GM18508 (cell line): Measurements from ENCODE around the gene C19orf25.
"Not testable (repeated sequence)": the region's sequence is repeated elsewhere in the genome, so short reads cannot be mapped to it uniquely, and the experiment has no call there.

Experiments used
- ATAC-seq: cut with Tn5 transposase; IDR thresholded peaks from one replicate; pipeline ENCODE4 v1.9.1; 2021; ENCODE audit warnings: moderate number of reproducible peaks; ENCODE audit not compliant: insufficient read depth, unreplicated experiment

Gene C19orf25

DNA sequence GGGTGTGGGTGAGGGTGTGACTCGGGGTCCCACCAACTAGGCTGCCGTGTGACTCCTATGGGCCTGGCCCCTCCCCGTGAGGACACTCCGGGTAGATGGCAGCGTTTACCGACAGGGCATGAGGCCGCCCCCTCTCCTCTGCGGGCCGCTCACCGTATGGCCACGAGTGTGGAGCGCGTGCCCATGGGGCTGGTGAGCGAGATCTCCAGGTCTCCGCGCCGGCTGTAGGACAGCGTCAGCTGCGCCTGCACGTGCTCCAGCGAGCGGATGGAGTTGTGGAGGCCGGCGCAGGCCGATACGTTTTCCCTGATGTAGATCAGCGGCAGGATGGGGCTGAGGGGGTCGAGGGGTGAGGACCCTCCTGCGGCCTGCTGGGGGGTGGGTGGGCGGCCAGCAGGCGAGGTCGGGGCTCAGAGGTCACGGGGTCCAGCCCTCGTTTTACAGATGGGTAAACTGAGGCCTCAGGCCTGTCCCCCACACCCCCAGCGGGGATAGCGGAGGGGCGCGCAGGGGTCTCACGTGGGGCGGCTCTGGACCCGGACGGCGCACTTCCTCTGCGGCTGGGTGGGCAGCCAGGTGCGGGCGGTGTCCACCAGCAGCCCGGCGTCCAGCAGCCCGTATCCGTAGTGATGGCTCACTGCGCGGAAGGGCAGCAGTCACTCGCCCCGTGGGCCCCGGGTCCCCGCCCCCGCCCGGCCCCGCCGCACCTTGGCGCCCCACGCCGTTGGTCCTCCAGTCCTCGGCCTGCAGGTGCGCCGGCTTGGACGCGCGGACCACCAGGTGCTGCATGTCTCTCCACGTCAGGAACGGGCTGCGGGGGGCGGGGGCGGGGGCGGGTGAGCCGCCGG lies 4.3 kb upstream of the C19orf25 start:
- no peak for ATAC-seq

DNA sequence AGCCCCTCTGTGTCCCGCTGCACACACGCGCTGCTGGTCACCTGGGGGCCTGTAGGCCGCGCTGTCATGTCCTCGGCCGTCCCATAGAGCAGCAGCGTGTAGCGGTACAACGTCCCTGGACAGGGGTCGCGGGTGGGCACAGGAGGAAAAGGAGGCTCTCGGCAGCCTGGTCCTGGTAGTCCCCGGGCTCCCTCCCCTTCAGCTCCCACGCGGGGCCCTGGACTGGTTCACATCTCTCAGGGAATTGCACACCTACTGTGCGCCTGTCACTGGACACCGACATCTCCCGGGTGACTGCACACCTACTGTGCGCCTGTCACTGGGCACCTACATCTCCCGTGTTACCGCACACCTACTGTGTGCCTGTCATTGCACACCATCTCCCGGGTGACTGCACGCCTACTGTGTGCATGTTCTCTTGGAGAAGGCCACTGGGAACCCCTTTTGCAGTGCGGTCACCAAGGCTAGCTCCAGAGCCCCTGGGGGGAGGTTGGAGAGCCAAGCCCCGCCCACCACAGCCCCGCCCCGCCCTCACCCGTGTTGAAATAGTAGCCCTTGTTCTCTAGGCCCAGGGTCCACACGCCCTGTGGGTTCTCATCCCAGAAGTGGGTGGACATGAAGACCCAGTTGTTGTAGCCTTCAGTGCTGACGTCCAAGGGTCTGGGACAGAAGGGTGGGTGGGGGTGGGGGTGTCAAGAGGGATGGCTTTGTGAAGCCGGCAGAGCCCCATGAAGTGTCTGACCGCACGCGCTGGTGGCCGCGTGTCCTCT lies 3.5 kb upstream of the C19orf25 start:
- ATAC-seq: no peak

DNA sequence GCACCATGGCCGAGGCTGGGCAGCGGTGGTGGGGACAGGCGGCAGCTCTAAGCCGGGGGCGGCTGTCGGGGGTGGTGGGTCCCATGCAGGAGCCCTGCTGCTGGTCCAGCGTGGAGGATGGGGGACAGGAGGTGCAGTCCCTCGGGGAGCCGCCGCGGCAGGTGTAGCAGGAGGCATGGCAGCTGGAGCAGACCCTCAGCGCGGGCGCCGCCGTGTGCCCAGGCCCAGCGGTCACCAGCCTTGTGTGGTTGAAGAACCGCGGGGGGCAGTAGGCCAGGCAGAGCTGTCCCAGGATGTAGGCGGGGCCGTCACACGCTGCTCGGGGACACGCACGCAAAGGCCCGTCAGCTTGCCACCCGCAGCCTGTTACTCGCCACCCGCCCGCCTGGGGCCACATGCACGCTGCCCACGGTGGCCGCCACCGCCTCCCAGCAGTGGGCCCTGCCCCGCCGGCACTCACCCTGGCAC lies 2.9 kb upstream of the C19orf25 start:
- no peak for ATAC-seq

DNA sequence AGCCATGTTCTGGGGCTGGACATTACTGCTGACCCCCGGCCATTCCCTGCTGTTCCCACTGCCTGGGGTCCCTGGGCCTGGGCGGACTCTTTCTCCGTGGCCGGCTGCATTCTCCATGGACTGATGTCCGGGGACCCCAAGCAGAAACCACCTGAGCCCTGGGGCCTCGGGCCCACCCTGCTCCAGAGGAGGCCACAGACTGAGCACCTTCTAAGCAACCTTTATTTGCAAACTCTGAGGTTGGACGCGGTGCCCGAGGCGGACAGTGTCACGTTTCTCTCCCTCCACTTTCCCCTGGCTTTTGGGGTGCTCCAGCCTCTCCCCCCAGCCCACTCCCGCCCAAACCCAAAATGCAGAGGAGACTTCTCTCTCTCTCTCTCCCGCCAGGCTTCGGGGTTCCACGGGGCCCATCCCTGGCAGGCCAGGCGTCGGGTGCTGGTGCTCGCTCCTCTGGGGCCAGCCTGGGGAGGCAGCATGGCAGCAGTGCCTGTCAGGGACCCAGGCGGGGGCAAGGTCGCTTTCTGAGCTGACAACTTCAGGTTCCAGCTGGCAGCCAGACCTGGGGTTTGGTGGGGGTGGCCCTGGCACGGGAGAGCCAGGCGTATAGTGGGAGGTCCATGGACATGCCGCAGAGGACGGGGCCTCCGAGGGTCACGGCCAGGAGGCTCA lies 2.3 kb upstream of the C19orf25 start:
- ATAC-seq: no peak

GRCh38 chr19:1477056-1477455 lies 2.0 kb downstream of the C19orf25 start:
- not testable (repeated sequence) for ATAC-seq

DNA sequence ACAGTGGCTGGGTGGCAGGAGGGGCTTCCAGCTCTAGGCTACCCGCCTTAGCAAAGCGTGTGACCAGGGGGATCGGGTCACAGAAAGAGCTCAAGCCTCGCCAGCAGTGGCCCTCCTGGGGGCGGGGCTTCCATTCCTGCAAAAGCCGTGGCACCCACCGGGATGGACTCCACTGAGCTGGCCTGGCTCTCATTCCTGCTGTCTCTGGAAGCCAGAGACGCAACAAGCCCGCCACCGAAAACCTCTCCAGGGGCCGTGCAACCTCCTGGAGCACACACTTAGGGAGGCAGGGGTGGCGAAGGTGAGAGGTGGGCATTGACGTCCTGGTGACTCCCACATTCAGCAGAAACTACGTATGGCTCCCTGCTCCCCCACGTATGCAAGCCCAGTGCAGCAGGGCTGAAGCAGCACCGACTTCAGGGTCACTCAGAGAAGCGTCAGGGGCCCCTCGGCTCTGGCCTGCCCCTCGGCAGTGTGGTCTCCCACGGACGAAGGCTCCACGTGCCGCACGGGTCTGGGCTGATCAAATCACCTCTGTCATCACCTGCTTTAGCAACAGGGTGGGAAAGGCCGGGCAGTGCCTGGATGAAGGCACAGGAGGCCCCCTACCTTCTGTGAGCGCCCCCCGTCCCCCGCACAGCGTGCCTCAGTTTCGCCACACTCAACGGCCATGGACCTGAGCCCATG lies 3.1 kb downstream of the C19orf25 start:
- ATAC-seq: no peak

DNA sequence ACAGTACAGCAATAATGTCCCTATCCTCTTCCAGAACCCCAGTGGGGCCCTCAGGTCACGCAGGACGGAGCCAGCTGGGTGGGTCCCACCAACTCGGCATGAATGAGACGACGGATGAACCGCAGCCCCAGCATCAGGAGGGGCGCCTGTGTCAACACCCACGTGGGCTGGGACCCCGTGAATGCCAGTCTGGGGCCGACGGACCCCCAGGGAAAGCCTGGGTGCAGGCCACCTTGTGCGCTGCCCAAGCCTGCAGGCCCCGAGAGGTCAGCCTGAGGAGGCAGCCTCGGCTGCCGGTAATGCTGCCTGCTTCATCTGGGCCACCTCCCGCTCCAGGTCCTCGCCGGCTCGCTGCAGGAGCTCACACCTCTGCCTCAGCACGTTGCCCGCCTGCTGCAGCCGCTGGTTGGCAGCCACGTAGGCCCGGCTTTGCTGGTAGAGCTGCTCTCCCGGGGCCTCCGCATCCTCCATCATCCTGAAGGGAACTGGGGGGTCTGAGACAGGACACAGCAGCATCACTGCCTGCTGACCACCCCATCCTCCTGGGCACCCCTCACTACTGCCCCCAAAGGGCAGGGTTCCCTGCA lies 4.2 kb downstream of the C19orf25 start:
- ATAC-seq: no peak

GRCh38 chr19:1474011-1474764 lies 4.8 kb downstream of the C19orf25 start:
- no peak for ATAC-seq

DNA sequence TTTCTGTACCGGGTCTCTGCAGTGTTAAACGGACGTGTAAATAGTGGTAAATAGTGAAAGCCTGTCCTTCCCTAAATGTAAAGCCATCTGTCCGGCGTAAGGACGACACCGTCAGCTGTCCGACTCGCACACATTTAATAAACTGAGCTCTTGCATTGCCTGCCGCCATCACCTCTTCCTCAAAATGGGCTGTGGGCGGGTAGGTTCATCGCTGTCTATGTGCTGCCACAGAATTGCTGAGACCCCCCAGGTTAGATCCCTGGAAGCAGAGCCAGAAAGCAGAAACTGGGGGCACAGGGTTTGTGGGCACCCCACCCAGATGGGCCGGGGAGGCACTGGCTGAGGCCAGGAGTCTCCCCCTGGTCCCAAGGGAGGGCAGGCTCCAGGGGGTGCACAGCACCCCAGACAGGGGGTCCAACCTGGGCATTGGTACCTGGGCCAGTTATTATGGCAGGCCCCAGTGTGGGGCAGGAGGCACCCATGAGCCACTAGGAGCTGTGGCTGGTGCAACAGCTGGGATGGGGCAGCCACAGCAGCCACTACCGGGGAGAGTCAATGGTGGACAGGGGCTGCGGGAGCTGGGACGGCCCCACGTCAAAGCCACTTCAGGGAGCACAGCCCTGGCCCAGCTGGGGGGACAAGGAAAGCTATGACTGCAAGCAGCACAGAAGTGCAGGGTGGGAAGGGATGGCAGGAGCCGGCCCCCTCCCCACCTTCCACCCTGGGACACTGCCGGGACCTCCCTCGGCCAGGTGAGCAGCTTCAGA lies 5.7 kb downstream of the C19orf25 start:
- no peak for ATAC-seq

DNA sequence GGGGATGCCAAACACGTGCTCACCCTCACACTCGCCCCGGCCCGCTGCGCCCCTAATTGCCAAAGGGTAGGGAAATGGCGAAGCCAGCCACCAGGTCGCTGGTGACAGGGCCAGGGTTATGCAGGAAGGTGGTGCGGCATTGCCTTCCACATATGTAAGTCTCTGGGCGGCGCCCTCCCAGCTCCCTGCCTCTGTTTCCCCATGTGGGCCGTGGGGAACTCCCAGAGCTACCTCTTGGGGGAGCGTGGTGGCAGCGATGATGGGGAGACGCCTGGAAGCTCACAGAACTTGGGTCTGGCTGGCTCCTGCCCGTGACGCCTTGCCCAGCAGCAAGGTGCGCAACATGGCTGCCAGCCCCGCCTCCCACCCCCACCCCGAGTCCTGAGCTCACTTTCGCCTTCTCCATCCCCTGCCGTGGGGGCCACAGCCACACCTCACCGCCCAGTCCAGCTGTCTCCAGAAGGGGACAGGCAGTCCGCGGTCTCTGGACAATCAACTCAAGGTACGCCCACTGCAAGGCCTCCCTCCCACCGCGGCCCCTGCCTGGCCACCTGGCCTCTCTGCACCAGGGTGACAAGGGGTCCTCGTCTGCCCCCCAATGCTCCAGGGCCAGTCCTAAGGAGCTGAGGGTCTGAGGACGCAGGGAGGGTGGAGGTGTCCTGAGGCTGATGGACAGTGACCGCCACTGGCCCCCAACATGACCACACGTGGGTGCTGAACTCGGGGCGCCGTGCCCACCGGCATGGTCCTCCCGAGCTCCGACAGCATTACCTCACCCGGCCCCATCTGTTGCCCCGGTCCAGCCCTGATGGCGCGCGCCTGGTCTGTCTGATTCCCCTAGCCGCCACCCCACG lies 6.6 kb downstream of the C19orf25 start:
- ATAC-seq: no peak

DNA sequence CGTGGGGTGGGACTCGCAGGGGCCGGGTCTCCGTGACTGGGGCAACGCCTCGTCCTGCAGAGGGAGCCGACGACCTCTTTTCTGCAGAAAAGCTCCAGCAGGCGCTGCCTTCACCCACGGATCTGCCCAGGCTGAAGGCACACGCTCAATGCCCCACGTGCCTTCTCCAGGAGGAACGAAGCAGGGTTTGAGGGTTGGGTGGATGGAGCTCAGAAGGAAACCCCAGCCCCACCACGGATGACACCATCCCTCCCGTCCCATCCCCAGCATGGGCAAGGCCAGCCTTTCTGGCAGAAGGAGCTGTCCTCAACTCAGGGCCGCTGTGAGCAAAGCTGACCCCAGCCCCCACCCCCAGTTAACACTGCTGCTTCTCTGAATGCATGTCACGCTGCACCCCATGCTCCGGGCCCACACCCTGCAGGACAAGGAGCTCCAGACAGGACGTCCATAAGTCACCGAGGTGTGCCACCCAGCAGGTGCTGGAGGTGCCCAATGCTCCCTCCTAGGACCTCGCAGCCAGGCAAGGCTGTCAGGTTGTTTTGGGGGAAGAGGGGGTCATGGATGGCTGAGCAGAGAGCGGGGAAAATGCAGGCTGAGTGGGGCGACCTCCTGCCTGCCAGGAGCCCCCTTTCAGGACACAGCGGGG lies 7.4 kb downstream of the C19orf25 start:
- ATAC-seq: no peak

DNA sequence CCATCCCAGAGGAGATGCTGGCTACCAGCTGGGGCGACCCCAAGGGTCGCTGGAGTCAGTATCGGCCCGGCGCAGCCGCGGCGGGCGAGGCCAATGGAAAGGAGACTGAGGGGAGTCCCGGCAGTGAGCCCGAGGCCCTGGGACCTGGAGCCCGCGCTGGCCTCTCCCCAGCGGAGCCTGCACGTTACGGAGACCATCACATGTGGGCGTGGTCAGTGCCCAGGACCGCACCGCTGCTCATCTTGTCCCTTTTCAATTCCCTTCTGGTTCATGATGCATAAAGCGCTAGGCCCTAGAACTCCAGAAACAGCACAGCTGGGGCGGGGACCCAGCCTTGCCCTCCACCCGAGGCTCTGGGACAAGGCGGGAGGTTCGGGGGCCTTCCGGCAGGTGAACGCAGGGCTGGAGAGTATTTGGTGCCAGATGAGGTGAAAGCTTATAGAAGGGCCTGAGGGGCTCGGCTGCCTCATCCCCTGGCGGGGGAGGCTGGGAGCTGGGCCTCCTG lies 8.0 kb downstream of the C19orf25 start:
- ATAC-seq: no peak

- no peak for ATAC-seq
These were observed 8.6 kb downstream of the C19orf25 start for GRCh38 chr19:1470305-1471009.

- no peak for ATAC-seq
These were observed 9.0 kb downstream of the C19orf25 start for GRCh38 chr19:1470055-1470304.

GRCh38 chr19:1469255-1470054 lies 9.6 kb downstream of the C19orf25 start:
- ATAC-seq: no peak

- no peak for ATAC-seq
These were observed 10.2 kb downstream of the C19orf25 start for GRCh38 chr19:1468821-1469254.
